ENCODE data around the gene SPRTN. TPM values are rescaled to one million over a fixed set of nuclear protein-coding genes. Genes with fewer than 3 reads are reported as not detected.

SPRTN gene
- polyA plus RNA-seq, 1 donor from 2014 or later: 11.8 TPM

- Histone ChIP-seq H3K36me3 (ENCODE audit: insufficient read depth, low read length) (no peaks in the 10 kb centered on the region), H3F3A (ENCODE audit: insufficient read depth, low read length, poor library complexity, severe bottlenecking) (no peaks in the 10 kb centered on the region), H3K4me2 (ENCODE audit: low read length) (no peak overlapping the region), H3K27me3 (ENCODE audit: insufficient read depth, low read depth, low read length) (no peaks in the 10 kb centered on the region), H3K27ac (ENCODE audit: low read length) (no peak overlapping the region), H3K79me2 (replicated peaks; ENCODE audit: insufficient read depth, low read length) (peaks cover 6% of the 10 kb centered on the region), H3K9me3 (ENCODE audit: low read length) (no peaks in the 10 kb centered on the region), H3K9me2 (ENCODE audit: insufficient read depth, low read length) (no peaks in the 10 kb centered on the region), H3K4me3 (ENCODE audit: low read length) (no peak overlapping the region), H4K20me1 (ENCODE audit: insufficient read depth) (no peaks in the 10 kb centered on the region), H2AFZ (ENCODE audit: low read depth, low read length) (no peak overlapping the region), H3K9ac (ENCODE audit: low read length) (no peak overlapping the region)
- TF ChIP-seq EP300 (conservative IDR thresholded peaks at IDR 0.05; ENCODE audit: poor library complexity, severe bottlenecking) (no peak), CTCF (IDR thresholded peaks at IDR 0.05; ENCODE audit: poor library complexity, severe bottlenecking) (no peak), RAD21 (conservative IDR thresholded peaks at IDR 0.05) (no peak), MXI1 (conservative IDR thresholded peaks at IDR 0.05; ENCODE audit: poor library complexity, severe bottlenecking) (no peak), TAF1 (IDR thresholded peaks at IDR 0.05; ENCODE audit: low read depth) (no peak), SMC3 (conservative IDR thresholded peaks at IDR 0.05; ENCODE audit: poor library complexity) (no peak), POLR2AphosphoS5 (IDR thresholded peaks at IDR 0.05) (no peak), EZH2 (IDR thresholded peaks at IDR 0.05; ENCODE audit: borderline replicate concordance, insufficient read depth, low read length, poor library complexity, severe bottlenecking) (no peak)
- TF ChIP-seq, protein P1, sequence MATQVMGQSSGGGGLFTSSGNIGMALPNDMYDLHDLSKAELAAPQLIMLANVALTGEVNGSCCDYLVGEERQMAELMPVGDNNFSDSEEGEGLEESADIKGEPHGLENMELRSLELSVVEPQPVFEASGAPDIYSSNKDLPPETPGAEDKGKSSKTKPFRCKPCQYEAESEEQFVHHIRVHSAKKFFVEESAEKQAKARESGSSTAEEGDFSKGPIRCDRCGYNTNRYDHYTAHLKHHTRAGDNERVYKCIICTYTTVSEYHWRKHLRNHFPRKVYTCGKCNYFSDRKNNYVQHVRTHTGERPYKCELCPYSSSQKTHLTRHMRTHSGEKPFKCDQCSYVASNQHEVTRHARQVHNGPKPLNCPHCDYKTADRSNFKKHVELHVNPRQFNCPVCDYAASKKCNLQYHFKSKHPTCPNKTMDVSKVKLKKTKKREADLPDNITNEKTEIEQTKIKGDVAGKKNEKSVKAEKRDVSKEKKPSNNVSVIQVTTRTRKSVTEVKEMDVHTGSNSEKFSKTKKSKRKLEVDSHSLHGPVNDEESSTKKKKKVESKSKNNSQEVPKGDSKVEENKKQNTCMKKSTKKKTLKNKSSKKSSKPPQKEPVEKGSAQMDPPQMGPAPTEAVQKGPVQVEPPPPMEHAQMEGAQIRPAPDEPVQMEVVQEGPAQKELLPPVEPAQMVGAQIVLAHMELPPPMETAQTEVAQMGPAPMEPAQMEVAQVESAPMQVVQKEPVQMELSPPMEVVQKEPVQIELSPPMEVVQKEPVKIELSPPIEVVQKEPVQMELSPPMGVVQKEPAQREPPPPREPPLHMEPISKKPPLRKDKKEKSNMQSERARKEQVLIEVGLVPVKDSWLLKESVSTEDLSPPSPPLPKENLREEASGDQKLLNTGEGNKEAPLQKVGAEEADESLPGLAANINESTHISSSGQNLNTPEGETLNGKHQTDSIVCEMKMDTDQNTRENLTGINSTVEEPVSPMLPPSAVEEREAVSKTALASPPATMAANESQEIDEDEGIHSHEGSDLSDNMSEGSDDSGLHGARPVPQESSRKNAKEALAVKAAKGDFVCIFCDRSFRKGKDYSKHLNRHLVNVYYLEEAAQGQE (IDR thresholded peaks at IDR 0.05; ENCODE audit: borderline replicate concordance): no peak
Observed at GRCh38 chr1:231385416-231385748, 47.3 kb downstream of the SPRTN start.

GRCh38 chr1:231386466-231386865 is 48.4 kb downstream of the SPRTN start:
- H3K79me2 ChIP-seq (replicated peaks; ENCODE audit: insufficient read depth, low read length): peaks cover 8% of the 10 kb centered on the region
- H3K4me2 ChIP-seq (ENCODE audit: low read length): no peak overlapping the region
- H2AFZ ChIP-seq (ENCODE audit: low read depth, low read length): no peak overlapping the region

More at GRCh38 chr1:231386466-231386865, 48.4 kb downstream of the SPRTN start:
- Histone ChIP-seq H3K9ac (ENCODE audit: low read length) (no peak overlapping the region), H3K27me3 (ENCODE audit: insufficient read depth, low read depth, low read length) (no peaks in the 10 kb centered on the region), H3F3A (ENCODE audit: insufficient read depth, low read length, poor library complexity, severe bottlenecking) (no peaks in the 10 kb centered on the region), H3K27ac (ENCODE audit: low read length) (no peak overlapping the region), H4K20me1 (ENCODE audit: insufficient read depth) (no peaks in the 10 kb centered on the region), H3K9me2 (ENCODE audit: insufficient read depth, low read length) (no peaks in the 10 kb centered on the region), H3K36me3 (ENCODE audit: insufficient read depth, low read length) (no peaks in the 10 kb centered on the region), H3K4me3 (ENCODE audit: low read length) (no peak overlapping the region), H3K9me3 (ENCODE audit: low read length) (no peaks in the 10 kb centered on the region)
- TF ChIP-seq EZH2 (IDR thresholded peaks at IDR 0.05; ENCODE audit: borderline replicate concordance, insufficient read depth, low read length, poor library complexity, severe bottlenecking): no peak
- no peak for TF ChIP-seq POLR2AphosphoS5 (IDR thresholded peaks at IDR 0.05)
- no peak for TF ChIP-seq EP300 (conservative IDR thresholded peaks at IDR 0.05; ENCODE audit: poor library complexity, severe bottlenecking)
- TF ChIP-seq CTCF (IDR thresholded peaks at IDR 0.05; ENCODE audit: poor library complexity, severe bottlenecking): no peak
- no peak for TF ChIP-seq RAD21 (conservative IDR thresholded peaks at IDR 0.05)
- TF ChIP-seq, protein P1 (IDR thresholded peaks at IDR 0.05; ENCODE audit: borderline replicate concordance): no peak
- no peak for TF ChIP-seq TAF1 (IDR thresholded peaks at IDR 0.05; ENCODE audit: low read depth)
- TF ChIP-seq MXI1 (conservative IDR thresholded peaks at IDR 0.05; ENCODE audit: poor library complexity, severe bottlenecking): no peak
- no peak for TF ChIP-seq SMC3 (conservative IDR thresholded peaks at IDR 0.05; ENCODE audit: poor library complexity)

Data from neural cell (in vitro differentiated cells).